H1 (cell line): Measurements from ENCODE around the gene ACSF3. TPM values are rescaled to one million over a fixed set of nuclear protein-coding genes. Genes with fewer than 3 reads are reported as not detected.

Source experiments
- CTCF ChIA-PET: fragments of 300-600 bp; sonication (Branson Sonifier 250); formaldehyde crosslinking; loops from one replicate; lab custom pipeline; 2021; ENCODE audit not compliant: partially characterized antibody; lab: Charles Lee
- POLR2A ChIA-PET: fragments of 300-600 bp; sonication (Branson Sonifier 250); formaldehyde crosslinking; loops from one replicate; lab custom pipeline; 2021; ENCODE audit warnings: inconsistent platforms; ENCODE audit not compliant: partially characterized antibody; lab: Charles Lee
- DNase-seq, 2 experiments: peaks; one replicate each; pipeline versions ENCODE4 v3.0.0 to v3.0.0-alpha.2; 2010 to 2022; ENCODE audit warnings: low spot score in 2 of 2, low read depth in 1 of 2, mixed read lengths in 1 of 2
- FAIRE-seq: peaks from 2 replicates; lab custom pipeline; 2011; peaks lifted over from hg19 to GRCh38; lab: Jason Lieb, UNC
- H2AFZ ChIP-seq: 2 replicates; pipeline ENCODE4 v1.8.1; 2012; ENCODE audit warnings: low read length, inconsistent platforms
- H2AK5ac ChIP-seq: 2 replicates; pipeline ENCODE4 v1.6.1; 2013; ENCODE audit warnings: low read depth, low read length
- H2BK120ac ChIP-seq: replicated peaks from 2 replicates; pipeline ENCODE3; 2013; ENCODE audit warnings: low read depth, low read length, inconsistent platforms
- H2BK12ac ChIP-seq: 2 replicates; pipeline ENCODE4 v1.6.1; 2013; ENCODE audit warnings: low read depth, low read length
- H2BK15ac ChIP-seq: 2 replicates; pipeline ENCODE4 v1.6.1; 2013; ENCODE audit warnings: low read length
- H2BK20ac ChIP-seq: 2 replicates; pipeline ENCODE4 v1.6.1; 2013; ENCODE audit warnings: low read length
- H2BK5ac ChIP-seq: 2 replicates; pipeline ENCODE4 v1.6.1; 2013; ENCODE audit warnings: low read depth, low read length
- H3K14ac ChIP-seq: 2 replicates; pipeline ENCODE4 v1.6.1; 2013; ENCODE audit warnings: inconsistent platforms; ENCODE audit not compliant: insufficient read length
- H3K18ac ChIP-seq: 2 replicates; pipeline ENCODE4 v1.6.1; 2013; ENCODE audit warnings: low read length; ENCODE audit errors: extremely low read depth
- H3K23ac ChIP-seq: 2 replicates; pipeline ENCODE4 v1.6.1; 2013; ENCODE audit warnings: inconsistent platforms; ENCODE audit not compliant: insufficient read length
- H3K23me2 ChIP-seq: 2 replicates; pipeline ENCODE4 v1.6.1; 2013; ENCODE audit warnings: low read depth, low read length
- H3K27ac ChIP-seq: 2 replicates; pipeline ENCODE4 v1.6.1; 2011; ENCODE audit warnings: low read depth, low read length, inconsistent platforms
- H3K27me3 ChIP-seq, 4 experiments: replicated peaks in 1 of 4; 1 replicate in 1 of 4; 2 replicates in 3 of 4; pipeline versions ENCODE4 v1.6.1 to v1.8.1; 2011 to 2013; ENCODE audit warnings: low read length in 3 of 4, mild to moderate bottlenecking in 3 of 4, inconsistent platforms in 2 of 4, mixed read lengths in 2 of 4, moderate library complexity in 1 of 4; ENCODE audit not compliant: control insufficient read depth in 3 of 4, insufficient read depth in 3 of 4; ENCODE audit errors: extremely low read depth in 1 of 4
- H3K36me3 ChIP-seq, 4 experiments: 2 replicates each; pipeline versions ENCODE4 v1.6.1 to v1.8.1; 2011 to 2013; ENCODE audit warnings: mild to moderate bottlenecking in 4 of 4, low read length in 3 of 4, moderate library complexity in 2 of 4, control low read depth in 1 of 4, inconsistent platforms in 1 of 4; ENCODE audit not compliant: insufficient read depth in 4 of 4, control insufficient read depth in 2 of 4
- H3K4ac ChIP-seq: replicated peaks from 2 replicates; pipeline ENCODE3; 2013; ENCODE audit warnings: low read length, low read depth, mixed read lengths, inconsistent platforms; ENCODE audit not compliant: insufficient read length
- H3K4me1 ChIP-seq, 4 experiments: replicated peaks in 1 of 4; 1 replicate in 1 of 4; 2 replicates in 3 of 4; pipeline versions ENCODE4 v1.6.1 to v1.8.1; 2011 to 2013; ENCODE audit warnings: low read length in 3 of 4, inconsistent platforms in 2 of 4, mixed read lengths in 1 of 4; ENCODE audit not compliant: insufficient read depth in 4 of 4, control insufficient read depth in 3 of 4
- H3K4me2 ChIP-seq, 2 experiments: 2 replicates each; pipeline versions ENCODE4 v1.6.1 to v1.8.1; 2011 to 2013; ENCODE audit warnings: low read depth in 2 of 2, low read length in 2 of 2, control low read depth in 1 of 2, inconsistent platforms in 1 of 2, mild to moderate bottlenecking in 1 of 2; ENCODE audit not compliant: insufficient read depth in 1 of 2
- H3K4me3 ChIP-seq, 4 experiments: fragments of 200-600, 300-600 bp in 1 of 4; sonication (generic), shearing (Covaris generic), sonication (Bioruptor Twin) in 1 of 4; 2 replicates each; pipeline versions ENCODE4 v1.5.1 to v1.8.1; 2011 to 2016; ENCODE audit warnings: low read length in 4 of 4, low read depth in 3 of 4, control low read depth in 2 of 4, inconsistent platforms in 2 of 4, mild to moderate bottlenecking in 2 of 4, mixed read lengths in 1 of 4, moderate library complexity in 1 of 4; ENCODE audit not compliant: insufficient read depth in 2 of 4; ENCODE audit errors: extremely low read depth in 1 of 4
- H3K56ac ChIP-seq: replicated peaks from 2 replicates; pipeline ENCODE3; 2013; ENCODE audit warnings: low read depth, mild to moderate bottlenecking, mixed read lengths, low read length, inconsistent platforms; ENCODE audit not compliant: insufficient read length
- H3K79me1 ChIP-seq: 2 replicates; pipeline ENCODE4 v1.6.1; 2013; ENCODE audit warnings: low read depth, low read length, control low read depth
- H3K79me2 ChIP-seq, 2 experiments: 2 replicates each; pipeline versions ENCODE4 v1.6.1 to v1.8.1; 2012 to 2013; ENCODE audit warnings: low read length in 2 of 2, mild to moderate bottlenecking in 2 of 2, inconsistent platforms in 1 of 2; ENCODE audit not compliant: insufficient read depth in 2 of 2, control insufficient read depth in 1 of 2
- H3K9ac ChIP-seq, 4 experiments: replicated peaks in 1 of 4; 1 replicate in 1 of 4; 2 replicates in 3 of 4; pipeline versions ENCODE4 v1.6.1 to v1.8.1; 2011 to 2013; ENCODE audit warnings: low read depth in 3 of 4, low read length in 3 of 4, control low read depth in 2 of 4, mild to moderate bottlenecking in 2 of 4, moderate library complexity in 2 of 4, inconsistent platforms in 1 of 4; ENCODE audit errors: extremely low read depth in 1 of 4
- H3K9me3 ChIP-seq, 2 experiments: 2 replicates each; pipeline versions ENCODE4 v1.6.1 to v1.8.1; 2012 to 2013; ENCODE audit warnings: mild to moderate bottlenecking in 2 of 2, moderate library complexity in 2 of 2, control low read depth in 1 of 2, inconsistent platforms in 1 of 2, low read depth in 1 of 2, low read length in 1 of 2, mixed read lengths in 1 of 2; ENCODE audit not compliant: insufficient read depth in 2 of 2
- H4K20me1 ChIP-seq, 2 experiments: replicated peaks in 1 of 2; 2 replicates each; pipeline versions ENCODE3 to v1.8.1; 2011 to 2013; ENCODE audit warnings: inconsistent platforms in 2 of 2, low read length in 2 of 2, mild to moderate bottlenecking in 1 of 2; ENCODE audit not compliant: insufficient read depth in 2 of 2, control insufficient read depth in 1 of 2
- H4K5ac ChIP-seq: 2 replicates; pipeline ENCODE4 v1.6.1; 2013; ENCODE audit warnings: low read length, low read depth, mixed read lengths, inconsistent platforms; ENCODE audit not compliant: insufficient read length
- H4K8ac ChIP-seq: 2 replicates; pipeline ENCODE4 v1.8.0; 2013; ENCODE audit warnings: mild to moderate bottlenecking, moderate library complexity, low read length, inconsistent platforms; ENCODE audit not compliant: insufficient read depth; ENCODE audit errors: extremely low read depth
- H4K91ac ChIP-seq: replicated peaks from 2 replicates; pipeline ENCODE3; 2013; ENCODE audit warnings: low read length, mixed read lengths, inconsistent platforms; ENCODE audit not compliant: insufficient read length
- CBX8 ChIP-seq: fragments of 300-800, 300-1000 bp; sonication (generic); IDR thresholded peaks from 2 replicates; pipeline ENCODE4 v1.7.1; 2016; ENCODE audit warnings: low read depth, low read length, borderline replicate concordance
- CEBPB ChIP-seq: IDR thresholded peaks from 2 replicates; pipeline ENCODE4 v1.6.1; 2012; ENCODE audit warnings: low read depth, low read length
- CHD2 ChIP-seq: IDR thresholded peaks from 2 replicates; pipeline ENCODE4 v1.6.1; 2012; ENCODE audit warnings: low read length, improper control_type of control experiment
- GTF2F1 ChIP-seq: IDR thresholded peaks from 2 replicates; pipeline ENCODE4 v1.6.1; 2012; ENCODE audit warnings: low read depth, low read length, improper control_type of control experiment, borderline replicate concordance
- HDAC2 ChIP-seq, 2 experiments: fragments of 300-600 bp in 1 of 2; sonication (generic) in 1 of 2; IDR thresholded peaks; 2 replicates each; pipeline ENCODE4 v1.6.1; 2011 to 2012; ENCODE audit warnings: low read depth in 2 of 2, low read length in 2 of 2, mild to moderate bottlenecking in 2 of 2, moderate library complexity in 2 of 2, borderline replicate concordance in 1 of 2, inconsistent platforms in 1 of 2
- JUN ChIP-seq: IDR thresholded peaks from 2 replicates; pipeline ENCODE4 v1.6.1; 2011; ENCODE audit warnings: low read depth, mild to moderate bottlenecking, improper control_type of control experiment, low read length
- NANOG ChIP-seq: IDR thresholded peaks from 2 replicates; pipeline ENCODE4 v1.6.1; 2011; ENCODE audit warnings: low read length, low read depth, mild to moderate bottlenecking, inconsistent platforms; ENCODE audit not compliant: insufficient read depth, poor library complexity, severe bottlenecking
- SIN3A ChIP-seq, 2 experiments: IDR thresholded peaks in 1 of 2; conservative IDR thresholded peaks in 1 of 2; 2 replicates each; pipeline ENCODE4 v1.6.1; 2011 to 2012; ENCODE audit warnings: low read length in 2 of 2, improper control_type of control experiment in 1 of 2, low read depth in 1 of 2, mild to moderate bottlenecking in 1 of 2
- SP4 ChIP-seq: IDR thresholded peaks from 2 replicates; pipeline ENCODE4 v1.6.1; 2012; ENCODE audit warnings: low read length, inconsistent platforms
- SUZ12 ChIP-seq: fragments of 200-600 bp; sonication (generic); IDR thresholded peaks from 2 replicates; pipeline ENCODE4 v1.6.1; 2012; ENCODE audit warnings: mild to moderate bottlenecking, inconsistent platforms, low read length, moderate library complexity, mixed read lengths
- TAF1 ChIP-seq: IDR thresholded peaks from 2 replicates; pipeline ENCODE4 v1.6.1; 2011; ENCODE audit warnings: mild to moderate bottlenecking, low read depth, low read length
- WGBS, 2 experiments: shearing (Covaris generic) in 1 of 2; methylation state at CpG; one replicate each; pipeline versions ENCODE4 v1.1.6 to v1.1.7; 2013 to 2015; ENCODE audit warnings: low lambda C conversion rate in 2 of 2, mixed read lengths in 2 of 2, inconsistent platforms in 1 of 2, low coverage in 1 of 2, missing lambda C conversion rate in 1 of 2; ENCODE audit not compliant: insufficient replicate concordance in 2 of 2, insufficient coverage in 1 of 2, insufficient read length in 1 of 2; ENCODE audit errors: extremely low coverage in 1 of 2, missing lambda C conversion rate in 1 of 2; 5-methylcytosine and 5-hydroxymethylcytosine counted together
- polyA plus RNA-seq, 7 experiments: library from polyadenylated mRNA; depleted of rRNA in 3 of 7; stranded (reverse) in 5 of 7; unstranded in 2 of 7; fragments of >200 nt in 5 of 7; fragments of 200-250 nt in 2 of 7; gene quantifications; 1 replicate in 5 of 7; 2 replicates in 1 of 7; 4 replicates in 1 of 7; pipeline versions ENCODE4 v1.2.1 to v1.2.3, GENCODE V29; 2011 to 2013; ENCODE audit warnings: missing spikeins in 2 of 7, mixed read lengths in 2 of 7
- total RNA-seq: library from RNA; stranded (reverse); fragmentation: NEBNext Ultra II Directional; extraction: Animal tissue kit (Norgen Biotek cat#: 25700); gene quantifications from 2 replicates; pipeline ENCODE4 v1.2.1, GENCODE V29; 2021
- TF ChIP-seq, protein P1 (sequence below): IDR thresholded peaks from 2 replicates; pipeline ENCODE4 v1.6.1; 2011; ENCODE audit warnings: low read depth, mild to moderate bottlenecking, low read length; ENCODE audit not compliant: insufficient read depth

Gene ACSF3
- total and polyA plus RNA-seq, 2 of the 8 experiments (the other 6 are each of a cell fraction or from before 2014, with no cell fraction given): 15.6 to 22.9 TPM

DNA sequence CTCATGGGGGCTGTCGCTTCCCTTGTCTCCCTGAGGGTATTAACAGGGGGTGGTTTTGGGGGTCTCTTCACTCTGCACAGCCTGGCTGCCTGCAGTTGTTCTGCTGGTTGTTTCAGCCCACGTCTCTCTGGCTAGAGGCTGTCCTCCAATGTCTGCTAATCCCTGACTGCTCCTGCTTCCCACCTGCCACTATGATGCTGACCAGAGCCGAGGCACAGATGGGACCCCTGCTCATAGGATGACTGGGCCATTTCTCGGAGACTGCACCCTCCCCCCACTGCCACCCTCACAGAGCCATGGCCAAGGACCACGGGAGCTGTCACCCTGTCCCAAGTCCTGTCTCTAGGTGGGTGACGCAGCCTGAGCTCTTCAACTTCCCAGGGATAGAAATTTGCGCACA is 1.6 kb upstream of the ACSF3 start:
- Histone ChIP-seq H2BK15ac (no peak overlapping the region), H4K5ac (no peak overlapping the region), H3K14ac (no peak overlapping the region), H4K91ac (no peak overlapping the region), H4K8ac (no peak overlapping the region; the same call in 1 of the 2 replicates), H3K9ac (no peak overlapping the region), H3K4me1 (peaks cover 4 to 21% (median 14%) of the 10 kb centered on the region in 4 experiments), H2AFZ (no peak overlapping the region), H3K79me2 (peaks cover 0 to 24% of the 10 kb centered on the region in 2 experiments; a peak in 2 of 4 replicates), H3K27me3 (peaks cover 0 to 18% (median 8%) of the 10 kb centered on the region in 4 experiments; a peak in 5 of 7 replicates), H3K4ac (no peak overlapping the region), H3K23ac (no peak overlapping the region)
- CTCF ChIA-PET: interaction anchor here (1.0 kb wide), 1 partner anchor 64 kb away, joined by 3 read pairs; no protein-coding TSS in a partner anchor
- POLR2A ChIA-PET: interaction anchor here (2.9 kb wide), 1 partner anchor 148 kb away, joined by 8 read pairs; no protein-coding TSS in a partner anchor
- TF ChIP-seq, protein P1, sequence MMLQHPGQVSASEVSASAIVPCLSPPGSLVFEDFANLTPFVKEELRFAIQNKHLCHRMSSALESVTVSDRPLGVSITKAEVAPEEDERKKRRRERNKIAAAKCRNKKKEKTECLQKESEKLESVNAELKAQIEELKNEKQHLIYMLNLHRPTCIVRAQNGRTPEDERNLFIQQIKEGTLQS: no peak
- no peak for TF ChIP-seq SIN3A (conservative IDR thresholded peaks at IDR 0.05 in 1 of 2, IDR thresholded peaks at IDR 0.05 in 1 of 2; ENCODE audit: low read depth in 1 of 2, low read length in 2 of 2)
- TF ChIP-seq JUN: no peak
- no peak for TF ChIP-seq CEBPB
- no peak for TF ChIP-seq TAF1
- TF ChIP-seq SP4: no peak
- TF ChIP-seq CHD2: no peak
- TF ChIP-seq CBX8: no peak
- TF ChIP-seq GTF2F1: no peak
- TF ChIP-seq SUZ12: no peak
- TF ChIP-seq HDAC2 (IDR thresholded peaks at IDR 0.05; ENCODE audit: borderline replicate concordance in 1 of 2, low read depth in 2 of 2, low read length in 2 of 2): no peak
- TF ChIP-seq NANOG: no peak
- TF ChIP-seq, all 59 proteins: peak for 0
- no peak overlapping the region for H3K4me2 ChIP-seq
- no peak overlapping the region for H2BK120ac ChIP-seq
- no peaks in the 10 kb centered on the region; a peak in 1 of 4 replicates for H3K9me3 ChIP-seq
- DNase-seq (no peak), FAIRE-seq (no peak)
- peaks cover 8% of the 10 kb centered on the region; the same call in 1 of the 2 replicates for H3K23me2 ChIP-seq
- no peak overlapping the region for H2BK5ac ChIP-seq
- no peak overlapping the region for H3K27ac ChIP-seq
- H4K20me1 ChIP-seq: peaks cover under 1 to 5% of the 10 kb centered on the region in 2 experiments
- H3K18ac ChIP-seq: no peak overlapping the region
- peaks cover 5% of the 10 kb centered on the region; the same call in 1 of the 2 replicates for H3K79me1 ChIP-seq
- no peak overlapping the region for H2BK20ac ChIP-seq
- 82% methylated on average over 7 of the region's 7 CpGs; no CpG with 5 or more reads in 1 of the 2 experiments for WGBS, 2 experiments
- H2BK12ac ChIP-seq: no peak overlapping the region
- H2AK5ac ChIP-seq: no peak overlapping the region
- H3K56ac ChIP-seq: no peak overlapping the region
- no peak overlapping the region for H3K4me3 ChIP-seq
- H3K36me3 ChIP-seq: no peaks in the 10 kb centered on the region
